Liver (tissue), 9 donors: ENCODE results near the gene TENT4B. TPM values are rescaled to one million over a fixed set of nuclear protein-coding genes. Genes with fewer than 3 reads are reported as not detected.

Experiments used
- DNase-seq: peaks from one replicate; pipeline ENCODE4 v3.0.0-alpha.2; 2017; ENCODE audit warnings: low spot score
- H3K27ac ChIP-seq, 2 donors: one replicate each; pipeline ENCODE4 v1.7.0; 2013; ENCODE audit warnings: inconsistent platforms in 2 of 2, low read length in 2 of 2, control low read depth in 1 of 2, low read depth in 1 of 2, mild to moderate bottlenecking in 1 of 2
- H3K27me3 ChIP-seq, 4 donors: one replicate each; pipeline versions ENCODE4 v1.6.1 to v1.7.0; 2013; ENCODE audit warnings: low read length in 3 of 4, inconsistent platforms in 1 of 4, mild to moderate bottlenecking in 1 of 4, moderate library complexity in 1 of 4; ENCODE audit not compliant: control insufficient read depth in 4 of 4, insufficient read depth in 4 of 4
- H3K36me3 ChIP-seq, 4 donors: one replicate each; pipeline versions ENCODE4 v1.6.1 to v1.7.0; 2013; ENCODE audit warnings: low read length in 3 of 4, mild to moderate bottlenecking in 3 of 4, low read depth in 1 of 4, moderate library complexity in 1 of 4; ENCODE audit not compliant: control insufficient read depth in 4 of 4, insufficient read depth in 3 of 4
- H3K4me1 ChIP-seq, 4 donors: one replicate each; pipeline versions ENCODE4 v1.6.1 to v1.7.0; 2013; ENCODE audit warnings: low read length in 3 of 4, mild to moderate bottlenecking in 3 of 4, moderate library complexity in 1 of 4; ENCODE audit not compliant: control insufficient read depth in 4 of 4, insufficient read depth in 4 of 4
- H3K4me3 ChIP-seq, 3 donors: one replicate each; pipeline versions ENCODE4 v1.6.1 to v1.7.0; 2013; ENCODE audit warnings: low read length in 3 of 3, control low read depth in 1 of 3, low read depth in 1 of 3, mild to moderate bottlenecking in 1 of 3
- H3K9ac ChIP-seq, 2 donors: one replicate each; pipeline ENCODE4 v1.7.0; 2013; ENCODE audit warnings: low read length in 2 of 2, mild to moderate bottlenecking in 2 of 2, moderate library complexity in 2 of 2, control low read depth in 1 of 2, low read depth in 1 of 2
- H3K9me3 ChIP-seq, 4 donors: one replicate each; pipeline versions ENCODE4 v1.6.1 to v1.7.0; 2013; ENCODE audit warnings: low read length in 3 of 4; ENCODE audit not compliant: control insufficient read depth in 4 of 4
- EGR1 ChIP-seq, 2 donors: IDR thresholded peaks; 2 replicates each; pipeline ENCODE4 v1.6.1; 2016 to 2018; ENCODE audit warnings: antibody characterized with exemption in 2 of 2, low read depth in 2 of 2
- FOXA1 ChIP-seq: IDR thresholded peaks from 2 replicates; pipeline ENCODE4 v1.6.1; 2016; ENCODE audit warnings: antibody characterized with exemption
- FOXA2 ChIP-seq: IDR thresholded peaks from 2 replicates; pipeline ENCODE4 v1.6.1; 2016; ENCODE audit warnings: antibody characterized with exemption
- GABPA ChIP-seq, 2 donors: IDR thresholded peaks in 1 of 2; conservative IDR thresholded peaks in 1 of 2; 2 replicates each; pipeline ENCODE4 v1.6.1; 2016; ENCODE audit warnings: antibody characterized with exemption in 2 of 2, mild to moderate bottlenecking in 1 of 2, moderate library complexity in 1 of 2
- HNF4A ChIP-seq, 2 donors: conservative IDR thresholded peaks; 2 replicates each; pipeline ENCODE4 v1.6.1; 2016; ENCODE audit warnings: antibody characterized with exemption in 2 of 2, mild to moderate bottlenecking in 2 of 2
- HNF4G ChIP-seq: IDR thresholded peaks from 2 replicates; pipeline ENCODE4 v1.6.1; 2016; ENCODE audit warnings: antibody characterized with exemption
- JUND ChIP-seq, 2 donors: IDR thresholded peaks; 2 replicates each; pipeline ENCODE4 v1.6.1; 2016; ENCODE audit warnings: antibody characterized with exemption in 2 of 2
- NR2F2 ChIP-seq: IDR thresholded peaks from 2 replicates; pipeline ENCODE4 v1.6.1; 2016; ENCODE audit warnings: antibody characterized with exemption
- RAD21 ChIP-seq, 2 donors: IDR thresholded peaks; 2 replicates each; pipeline ENCODE4 v1.6.1; 2016; ENCODE audit warnings: antibody characterized with exemption in 2 of 2, mild to moderate bottlenecking in 2 of 2
- RXRA ChIP-seq, 2 donors: IDR thresholded peaks; 2 replicates each; pipeline ENCODE4 v1.6.1; 2017 to 2018; ENCODE audit warnings: antibody characterized with exemption in 2 of 2, mild to moderate bottlenecking in 1 of 2
- SP1 ChIP-seq: IDR thresholded peaks from 2 replicates; pipeline ENCODE4 v1.6.1; 2018; ENCODE audit warnings: antibody characterized with exemption, mild to moderate bottlenecking
- TAF1 ChIP-seq: conservative IDR thresholded peaks from 2 replicates; pipeline ENCODE4 v1.6.1; 2016; ENCODE audit warnings: antibody characterized with exemption, mild to moderate bottlenecking
- YY1 ChIP-seq: IDR thresholded peaks from 2 replicates; pipeline ENCODE4 v1.6.1; 2016; ENCODE audit warnings: antibody characterized with exemption, mild to moderate bottlenecking
- WGBS: extraction: QIAGEN DNeasy Blood & Tissue Kit; methylation state at CpG from one replicate; pipeline ENCODE4 v1.1.7; 2013; 5-methylcytosine and 5-hydroxymethylcytosine counted together
- polyA plus RNA-seq, 2 donors: library from polyadenylated mRNA; stranded (reverse) in 1 of 2; unstranded in 1 of 2; fragments of 200-250 nt in 1 of 2; fragments of >200 nt in 1 of 2; fragmentation: Nextera tagmentation in 1 of 2; extraction: Ambion mirVana in 1 of 2; gene quantifications; one replicate each; pipeline versions ENCODE4 v1.2.1 to v1.2.3, GENCODE V29; 2013 to 2015
- total RNA-seq, 2 donors: library from RNA; depleted of rRNA; stranded (reverse); fragments of >200 nt; gene quantifications; one replicate each; pipeline ENCODE4 v1.2.3, GENCODE V29; 2014
- TF ChIP-seq, protein P1 (sequence below): fragments of 150-350 bp; IDR thresholded peaks from 2 replicates; pipeline ENCODE4 v1.5.1; 2017; ENCODE audit warnings: improper control_type of control experiment, low read depth, low read length; ENCODE audit not compliant: missing input control
- TF ChIP-seq, protein P2 (sequence below): IDR thresholded peaks from 2 replicates; pipeline ENCODE4 v1.6.1; 2016; ENCODE audit warnings: antibody characterized with exemption
- TF ChIP-seq, protein P3 (sequence below): IDR thresholded peaks from 2 replicates; pipeline ENCODE4 v1.6.1; 2016; ENCODE audit warnings: antibody characterized with exemption
- TF ChIP-seq, protein P4 (sequence below): IDR thresholded peaks from 2 replicates; pipeline ENCODE4 v1.6.1; 2016; ENCODE audit warnings: antibody characterized with exemption
- TF ChIP-seq, protein P5 (sequence below): IDR thresholded peaks from 2 replicates; pipeline ENCODE4 v1.6.1; 2016; ENCODE audit warnings: antibody characterized with exemption, mild to moderate bottlenecking
- donor health status: healthy.
- donor health status: healthy.
- donor health status: healthy.
- donor health status: healthy.
- donor health status: healthy.

Gene TENT4B
- total and polyA plus RNA-seq, 4 donors, result 4.2 to 10.8 (median 7.9) TPM

DNA sequence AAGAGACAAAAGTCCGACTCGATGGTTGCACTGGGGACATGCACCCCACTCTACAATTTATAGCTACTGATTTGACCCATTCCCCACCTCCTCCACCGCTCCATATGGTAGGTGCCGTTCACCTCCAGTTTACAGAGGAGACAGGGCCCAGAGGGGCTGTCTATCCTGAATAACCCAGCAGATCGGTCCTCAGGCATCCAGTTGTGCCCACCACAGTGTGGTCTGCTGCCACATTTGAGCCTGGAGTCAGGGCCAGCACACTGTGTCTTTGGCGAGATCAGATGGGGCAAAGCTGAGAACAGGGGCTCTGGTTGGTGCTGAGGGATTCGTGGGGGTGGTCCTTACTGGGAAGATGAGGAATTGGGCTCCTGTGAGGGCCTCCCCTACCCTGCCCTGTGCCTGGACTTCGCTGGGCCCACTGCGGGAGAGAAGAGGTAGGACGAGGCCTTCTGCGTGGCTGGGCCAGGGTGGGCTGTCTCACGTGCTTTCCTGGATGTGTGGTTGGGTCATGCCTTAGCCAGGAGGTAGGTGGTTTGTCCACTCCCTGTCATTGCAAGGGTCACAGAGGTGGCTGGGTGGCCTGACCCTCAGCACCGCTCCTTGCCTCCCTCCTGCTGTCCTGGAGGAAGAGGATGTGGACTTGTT lies 116.1 kb downstream of the TENT4B start:
- WGBS, result 96% methylated on average over 13 of the region's 13 CpGs
- no peak for DNase-seq
- peaks cover 0 to 4% (median 2%) of the 10 kb centered on the region in 4 donors for H3K4me1 ChIP-seq

More for the DNA sequence above, 116.1 kb downstream of the TENT4B start:
- Histone ChIP-seq H3K4me3 (no peak overlapping the region), H3K9ac (no peak overlapping the region), H3K9me3 (no peaks in the 10 kb centered on the region), H3K27ac (no peak overlapping the region), H3K27me3 (no peaks in the 10 kb centered on the region), H3K36me3 (no peaks in the 10 kb centered on the region)
- no peak for TF ChIP-seq JUND (IDR thresholded peaks at IDR 0.05)
- TF ChIP-seq RXRA (IDR thresholded peaks at IDR 0.05), result no peak
- TF ChIP-seq HNF4A (conservative IDR thresholded peaks at IDR 0.05), result no peak
- TF ChIP-seq, protein P1, sequence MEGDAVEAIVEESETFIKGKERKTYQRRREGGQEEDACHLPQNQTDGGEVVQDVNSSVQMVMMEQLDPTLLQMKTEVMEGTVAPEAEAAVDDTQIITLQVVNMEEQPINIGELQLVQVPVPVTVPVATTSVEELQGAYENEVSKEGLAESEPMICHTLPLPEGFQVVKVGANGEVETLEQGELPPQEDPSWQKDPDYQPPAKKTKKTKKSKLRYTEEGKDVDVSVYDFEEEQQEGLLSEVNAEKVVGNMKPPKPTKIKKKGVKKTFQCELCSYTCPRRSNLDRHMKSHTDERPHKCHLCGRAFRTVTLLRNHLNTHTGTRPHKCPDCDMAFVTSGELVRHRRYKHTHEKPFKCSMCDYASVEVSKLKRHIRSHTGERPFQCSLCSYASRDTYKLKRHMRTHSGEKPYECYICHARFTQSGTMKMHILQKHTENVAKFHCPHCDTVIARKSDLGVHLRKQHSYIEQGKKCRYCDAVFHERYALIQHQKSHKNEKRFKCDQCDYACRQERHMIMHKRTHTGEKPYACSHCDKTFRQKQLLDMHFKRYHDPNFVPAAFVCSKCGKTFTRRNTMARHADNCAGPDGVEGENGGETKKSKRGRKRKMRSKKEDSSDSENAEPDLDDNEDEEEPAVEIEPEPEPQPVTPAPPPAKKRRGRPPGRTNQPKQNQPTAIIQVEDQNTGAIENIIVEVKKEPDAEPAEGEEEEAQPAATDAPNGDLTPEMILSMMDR, result no peak
- TF ChIP-seq, protein P2, sequence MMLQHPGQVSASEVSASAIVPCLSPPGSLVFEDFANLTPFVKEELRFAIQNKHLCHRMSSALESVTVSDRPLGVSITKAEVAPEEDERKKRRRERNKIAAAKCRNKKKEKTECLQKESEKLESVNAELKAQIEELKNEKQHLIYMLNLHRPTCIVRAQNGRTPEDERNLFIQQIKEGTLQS, result no peak
- TF ChIP-seq FOXA2, result no peak
- TF ChIP-seq RAD21 (IDR thresholded peaks at IDR 0.05), result no peak
- no peak for TF ChIP-seq EGR1 (IDR thresholded peaks at IDR 0.05; ENCODE audit: low read depth in 2 of 2)
- TF ChIP-seq GABPA (IDR thresholded peaks at IDR 0.05 in 1 of 2, conservative IDR thresholded peaks at IDR 0.05 in 1 of 2), result no peak
- TF ChIP-seq, protein P3, sequence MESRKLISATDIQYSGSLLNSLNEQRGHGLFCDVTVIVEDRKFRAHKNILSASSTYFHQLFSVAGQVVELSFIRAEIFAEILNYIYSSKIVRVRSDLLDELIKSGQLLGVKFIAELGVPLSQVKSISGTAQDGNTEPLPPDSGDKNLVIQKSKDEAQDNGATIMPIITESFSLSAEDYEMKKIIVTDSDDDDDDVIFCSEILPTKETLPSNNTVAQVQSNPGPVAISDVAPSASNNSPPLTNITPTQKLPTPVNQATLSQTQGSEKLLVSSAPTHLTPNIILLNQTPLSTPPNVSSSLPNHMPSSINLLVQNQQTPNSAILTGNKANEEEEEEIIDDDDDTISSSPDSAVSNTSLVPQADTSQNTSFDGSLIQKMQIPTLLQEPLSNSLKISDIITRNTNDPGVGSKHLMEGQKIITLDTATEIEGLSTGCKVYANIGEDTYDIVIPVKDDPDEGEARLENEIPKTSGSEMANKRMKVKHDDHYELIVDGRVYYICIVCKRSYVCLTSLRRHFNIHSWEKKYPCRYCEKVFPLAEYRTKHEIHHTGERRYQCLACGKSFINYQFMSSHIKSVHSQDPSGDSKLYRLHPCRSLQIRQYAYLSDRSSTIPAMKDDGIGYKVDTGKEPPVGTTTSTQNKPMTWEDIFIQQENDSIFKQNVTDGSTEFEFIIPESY, result no peak
- TF ChIP-seq YY1, result no peak
- no peak for TF ChIP-seq HNF4G
- no peak for TF ChIP-seq SP1
- TF ChIP-seq FOXA1, result no peak
- no peak for TF ChIP-seq TAF1
- TF ChIP-seq, protein P4, sequence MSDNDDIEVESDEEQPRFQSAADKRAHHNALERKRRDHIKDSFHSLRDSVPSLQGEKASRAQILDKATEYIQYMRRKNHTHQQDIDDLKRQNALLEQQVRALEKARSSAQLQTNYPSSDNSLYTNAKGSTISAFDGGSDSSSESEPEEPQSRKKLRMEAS, result no peak
- TF ChIP-seq, protein P5, sequence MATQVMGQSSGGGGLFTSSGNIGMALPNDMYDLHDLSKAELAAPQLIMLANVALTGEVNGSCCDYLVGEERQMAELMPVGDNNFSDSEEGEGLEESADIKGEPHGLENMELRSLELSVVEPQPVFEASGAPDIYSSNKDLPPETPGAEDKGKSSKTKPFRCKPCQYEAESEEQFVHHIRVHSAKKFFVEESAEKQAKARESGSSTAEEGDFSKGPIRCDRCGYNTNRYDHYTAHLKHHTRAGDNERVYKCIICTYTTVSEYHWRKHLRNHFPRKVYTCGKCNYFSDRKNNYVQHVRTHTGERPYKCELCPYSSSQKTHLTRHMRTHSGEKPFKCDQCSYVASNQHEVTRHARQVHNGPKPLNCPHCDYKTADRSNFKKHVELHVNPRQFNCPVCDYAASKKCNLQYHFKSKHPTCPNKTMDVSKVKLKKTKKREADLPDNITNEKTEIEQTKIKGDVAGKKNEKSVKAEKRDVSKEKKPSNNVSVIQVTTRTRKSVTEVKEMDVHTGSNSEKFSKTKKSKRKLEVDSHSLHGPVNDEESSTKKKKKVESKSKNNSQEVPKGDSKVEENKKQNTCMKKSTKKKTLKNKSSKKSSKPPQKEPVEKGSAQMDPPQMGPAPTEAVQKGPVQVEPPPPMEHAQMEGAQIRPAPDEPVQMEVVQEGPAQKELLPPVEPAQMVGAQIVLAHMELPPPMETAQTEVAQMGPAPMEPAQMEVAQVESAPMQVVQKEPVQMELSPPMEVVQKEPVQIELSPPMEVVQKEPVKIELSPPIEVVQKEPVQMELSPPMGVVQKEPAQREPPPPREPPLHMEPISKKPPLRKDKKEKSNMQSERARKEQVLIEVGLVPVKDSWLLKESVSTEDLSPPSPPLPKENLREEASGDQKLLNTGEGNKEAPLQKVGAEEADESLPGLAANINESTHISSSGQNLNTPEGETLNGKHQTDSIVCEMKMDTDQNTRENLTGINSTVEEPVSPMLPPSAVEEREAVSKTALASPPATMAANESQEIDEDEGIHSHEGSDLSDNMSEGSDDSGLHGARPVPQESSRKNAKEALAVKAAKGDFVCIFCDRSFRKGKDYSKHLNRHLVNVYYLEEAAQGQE, result no peak
- TF ChIP-seq NR2F2, result no peak
